Liver (tissue), 9 donors: ENCODE measurements around the gene AIG1. TPM values are rescaled to one million over a fixed set of nuclear protein-coding genes. Genes with fewer than 3 reads are reported as not detected.

Source experiments
- DNase-seq: peaks from one replicate; pipeline ENCODE4 v3.0.0-alpha.2; 2017; ENCODE audit warnings: low spot score
- H3K27ac ChIP-seq, 2 donors: one replicate each; pipeline ENCODE4 v1.7.0; 2013; ENCODE audit warnings: inconsistent platforms in 2 of 2, low read length in 2 of 2, control low read depth in 1 of 2, low read depth in 1 of 2, mild to moderate bottlenecking in 1 of 2
- H3K27me3 ChIP-seq, 4 donors: one replicate each; pipeline versions ENCODE4 v1.6.1 to v1.7.0; 2013; ENCODE audit warnings: low read length in 3 of 4, inconsistent platforms in 1 of 4, mild to moderate bottlenecking in 1 of 4, moderate library complexity in 1 of 4; ENCODE audit not compliant: control insufficient read depth in 4 of 4, insufficient read depth in 4 of 4
- H3K36me3 ChIP-seq, 4 donors: one replicate each; pipeline versions ENCODE4 v1.6.1 to v1.7.0; 2013; ENCODE audit warnings: low read length in 3 of 4, mild to moderate bottlenecking in 3 of 4, low read depth in 1 of 4, moderate library complexity in 1 of 4; ENCODE audit not compliant: control insufficient read depth in 4 of 4, insufficient read depth in 3 of 4
- H3K4me1 ChIP-seq, 4 donors: one replicate each; pipeline versions ENCODE4 v1.6.1 to v1.7.0; 2013; ENCODE audit warnings: low read length in 3 of 4, mild to moderate bottlenecking in 3 of 4, moderate library complexity in 1 of 4; ENCODE audit not compliant: control insufficient read depth in 4 of 4, insufficient read depth in 4 of 4
- H3K4me3 ChIP-seq, 3 donors: one replicate each; pipeline versions ENCODE4 v1.6.1 to v1.7.0; 2013; ENCODE audit warnings: low read length in 3 of 3, control low read depth in 1 of 3, low read depth in 1 of 3, mild to moderate bottlenecking in 1 of 3
- H3K9ac ChIP-seq, 2 donors: one replicate each; pipeline ENCODE4 v1.7.0; 2013; ENCODE audit warnings: low read length in 2 of 2, mild to moderate bottlenecking in 2 of 2, moderate library complexity in 2 of 2, control low read depth in 1 of 2, low read depth in 1 of 2
- H3K9me3 ChIP-seq, 4 donors: one replicate each; pipeline versions ENCODE4 v1.6.1 to v1.7.0; 2013; ENCODE audit warnings: low read length in 3 of 4; ENCODE audit not compliant: control insufficient read depth in 4 of 4
- ATF3 ChIP-seq: IDR thresholded peaks from 2 replicates; pipeline ENCODE4 v1.6.1; 2016; ENCODE audit warnings: antibody characterized with exemption
- CTCF ChIP-seq: fragments of 150-350 bp; IDR thresholded peaks from 2 replicates; pipeline ENCODE4 v1.5.1; 2017; ENCODE audit warnings: improper control_type of control experiment, low read depth, low read length; ENCODE audit not compliant: missing input control
- EGR1 ChIP-seq, 2 donors: IDR thresholded peaks; 2 replicates each; pipeline ENCODE4 v1.6.1; 2016 to 2018; ENCODE audit warnings: antibody characterized with exemption in 2 of 2, low read depth in 2 of 2
- FOXA1 ChIP-seq: IDR thresholded peaks from 2 replicates; pipeline ENCODE4 v1.6.1; 2016; ENCODE audit warnings: antibody characterized with exemption
- FOXA2 ChIP-seq: IDR thresholded peaks from 2 replicates; pipeline ENCODE4 v1.6.1; 2016; ENCODE audit warnings: antibody characterized with exemption
- HNF4A ChIP-seq, 2 donors: conservative IDR thresholded peaks; 2 replicates each; pipeline ENCODE4 v1.6.1; 2016; ENCODE audit warnings: antibody characterized with exemption in 2 of 2, mild to moderate bottlenecking in 2 of 2
- HNF4G ChIP-seq: IDR thresholded peaks from 2 replicates; pipeline ENCODE4 v1.6.1; 2016; ENCODE audit warnings: antibody characterized with exemption
- JUND ChIP-seq, 2 donors: IDR thresholded peaks; 2 replicates each; pipeline ENCODE4 v1.6.1; 2016; ENCODE audit warnings: antibody characterized with exemption in 2 of 2
- MAX ChIP-seq: IDR thresholded peaks from 2 replicates; pipeline ENCODE4 v1.6.1; 2016; ENCODE audit warnings: antibody characterized with exemption
- NR2F2 ChIP-seq: IDR thresholded peaks from 2 replicates; pipeline ENCODE4 v1.6.1; 2016; ENCODE audit warnings: antibody characterized with exemption
- RAD21 ChIP-seq, 2 donors: IDR thresholded peaks; 2 replicates each; pipeline ENCODE4 v1.6.1; 2016; ENCODE audit warnings: antibody characterized with exemption in 2 of 2, mild to moderate bottlenecking in 2 of 2
- REST ChIP-seq: IDR thresholded peaks from 2 replicates; pipeline ENCODE4 v1.6.1; 2016; ENCODE audit warnings: antibody characterized with exemption, mild to moderate bottlenecking
- RXRA ChIP-seq, 2 donors: IDR thresholded peaks; 2 replicates each; pipeline ENCODE4 v1.6.1; 2017 to 2018; ENCODE audit warnings: antibody characterized with exemption in 2 of 2, mild to moderate bottlenecking in 1 of 2
- SP1 ChIP-seq: IDR thresholded peaks from 2 replicates; pipeline ENCODE4 v1.6.1; 2018; ENCODE audit warnings: antibody characterized with exemption, mild to moderate bottlenecking
- TAF1 ChIP-seq: conservative IDR thresholded peaks from 2 replicates; pipeline ENCODE4 v1.6.1; 2016; ENCODE audit warnings: antibody characterized with exemption, mild to moderate bottlenecking
- WGBS: extraction: QIAGEN DNeasy Blood & Tissue Kit; methylation state at CpG from one replicate; pipeline ENCODE4 v1.1.7; 2013; 5-methylcytosine and 5-hydroxymethylcytosine counted together
- polyA plus RNA-seq, 2 donors: library from polyadenylated mRNA; stranded (reverse) in 1 of 2; unstranded in 1 of 2; fragments of 200-250 nt in 1 of 2; fragments of >200 nt in 1 of 2; fragmentation: Nextera tagmentation in 1 of 2; extraction: Ambion mirVana in 1 of 2; gene quantifications; one replicate each; pipeline versions ENCODE4 v1.2.1 to v1.2.3, GENCODE V29; 2013 to 2015
- total RNA-seq, 2 donors: library from RNA; depleted of rRNA; stranded (reverse); fragments of >200 nt; gene quantifications; one replicate each; pipeline ENCODE4 v1.2.3, GENCODE V29; 2014
- donor health status: healthy.
- donor health status: healthy.
- donor health status: healthy.
- donor health status: healthy.
- donor health status: healthy.

Gene AIG1
- total and polyA plus RNA-seq, 4 donors, result 74.8 to 169 (median 121) TPM

GRCh38 chr6:143227675-143228074 lies 167.0 kb downstream of the AIG1 start:
- no peak overlapping the region for H3K9ac ChIP-seq
- WGBS, result 95% methylated on average over 3 of the region's 3 CpGs
- H3K4me1 ChIP-seq, result peaks cover 0 to 11% (median under 1%) of the 10 kb centered on the region in 4 donors
- no peak for DNase-seq
- H3K27ac ChIP-seq, result no peak overlapping the region
- H3K4me3 ChIP-seq, result no peak overlapping the region
- TF ChIP-seq SP1, result no peak
- no peak for TF ChIP-seq TAF1
- no peak for TF ChIP-seq MAX
- no peak for TF ChIP-seq HNF4A (conservative IDR thresholded peaks at IDR 0.05)
- TF ChIP-seq RXRA (IDR thresholded peaks at IDR 0.05), result no peak
- no peak for TF ChIP-seq HNF4G
- no peak for TF ChIP-seq NR2F2
- no peak for TF ChIP-seq FOXA1
- no peak for TF ChIP-seq EGR1 (IDR thresholded peaks at IDR 0.05; ENCODE audit: low read depth in 2 of 2)
- TF ChIP-seq REST, result no peak
- no peaks in the 10 kb centered on the region for H3K27me3 ChIP-seq
- no peaks in the 10 kb centered on the region for H3K9me3 ChIP-seq
- peaks cover 0 to 7% (median 2%) of the 10 kb centered on the region in 4 donors for H3K36me3 ChIP-seq

GRCh38 chr6:143229400-143229799 lies 168.7 kb downstream of the AIG1 start:
- DNase-seq, result no peak
- Histone ChIP-seq H3K4me1 (peaks cover 0 to 6% (median 4%) of the 10 kb centered on the region in 4 donors), H3K4me3 (no peak overlapping the region), H3K9ac (no peak overlapping the region), H3K9me3 (no peaks in the 10 kb centered on the region), H3K36me3 (peaks cover 0 to 7% (median 2%) of the 10 kb centered on the region in 4 donors), H3K27ac (no peak overlapping the region), H3K27me3 (no peaks in the 10 kb centered on the region)
- no peak for TF ChIP-seq FOXA1
- no peak for TF ChIP-seq ATF3
- no peak for TF ChIP-seq JUND (IDR thresholded peaks at IDR 0.05)
- 94% methylated on average over 1 of the region's 1 CpG for WGBS

GRCh38 chr6:143232849-143233248 lies 172.2 kb downstream of the AIG1 start:
- peaks cover 0 to 11% (median 3%) of the 10 kb centered on the region in 4 donors for H3K36me3 ChIP-seq
- no peak overlapping the region for H3K9ac ChIP-seq
- no peak for DNase-seq
- no peak overlapping the region for H3K27ac ChIP-seq
- H3K4me1 ChIP-seq, result peaks cover 0 to 6% (median 4%) of the 10 kb centered on the region in 4 donors
- no peak overlapping the region for H3K4me3 ChIP-seq
- no peaks in the 10 kb centered on the region for H3K27me3 ChIP-seq
- H3K9me3 ChIP-seq, result no peaks in the 10 kb centered on the region
- WGBS, result over 99% methylated on average over 4 of the region's 4 CpGs
- TF ChIP-seq HNF4G (no peak), FOXA2 (no peak), FOXA1 (no peak), HNF4A (conservative IDR thresholded peaks at IDR 0.05) (no peak), RAD21 (IDR thresholded peaks at IDR 0.05) (peak; percentile 43 to 69), MAX (no peak), CTCF (peak; percentile 39)
